ENCODE data around the gene WDPCP. TPM values are rescaled to one million over a fixed set of nuclear protein-coding genes. Genes with fewer than 3 reads are reported as not detected.

Gene WDPCP
- total RNA-seq, 2 donors from 2014 or later: 8.4 to 12.6 TPM

GRCh38 chr2:63257473-63257872 is 330.8 kb downstream of the WDPCP start:
- TF ChIP-seq CTCF (IDR thresholded peaks at IDR 0.05): no peak
- TF ChIP-seq POLR2A (IDR thresholded peaks at IDR 0.05): no peak
- no peak for TF ChIP-seq POLR2AphosphoS5 (IDR thresholded peaks at IDR 0.05)
- intact Hi-C loops (cut with DNase I): no loop called here
- 77% methylated on average over 2 of the region's 2 CpGs for WGBS
- H3K36me3 ChIP-seq: no peaks in the 10 kb centered on the region
- H3K4me3 ChIP-seq: no peak overlapping the region
- DNase-seq (ENCODE audit: low spot score): no peak
- no peaks in the 10 kb centered on the region for H3K9me3 ChIP-seq
- H3K4me1 ChIP-seq (replicated peaks): no peaks in the 10 kb centered on the region
- H3K27ac ChIP-seq: no peak overlapping the region
- no peaks in the 10 kb centered on the region for H3K27me3 ChIP-seq (replicated peaks; ENCODE audit: insufficient read depth)

GRCh38 chr2:63249161-63249560 is 339.1 kb downstream of the WDPCP start:
- Histone ChIP-seq H3K36me3 (no peaks in the 10 kb centered on the region), H3K9me3 (no peaks in the 10 kb centered on the region), H3K27me3 (replicated peaks; ENCODE audit: insufficient read depth) (no peaks in the 10 kb centered on the region), H3K4me3 (no peak overlapping the region), H3K27ac (no peak overlapping the region), H3K4me1 (replicated peaks) (no peaks in the 10 kb centered on the region)
- no peak for TF ChIP-seq CTCF (IDR thresholded peaks at IDR 0.05)
- TF ChIP-seq POLR2A (IDR thresholded peaks at IDR 0.05): no peak
- no peak for TF ChIP-seq POLR2AphosphoS5 (IDR thresholded peaks at IDR 0.05)
- intact Hi-C loops (cut with DNase I): no loop called here
- WGBS: 88% methylated on average over 2 of the region's 2 CpGs
- DNase-seq (ENCODE audit: low spot score): no peak

GRCh38 chr2:63242747-63243146 is 345.5 kb downstream of the WDPCP start:
- no peaks in the 10 kb centered on the region for H3K36me3 ChIP-seq
- H3K4me3 ChIP-seq: no peak overlapping the region
- 61% methylated on average over 1 of the region's 1 CpG for WGBS
- TF ChIP-seq POLR2AphosphoS5 (IDR thresholded peaks at IDR 0.05) (no peak), CTCF (IDR thresholded peaks at IDR 0.05) (no peak), POLR2A (IDR thresholded peaks at IDR 0.05) (no peak)
- no peaks in the 10 kb centered on the region for H3K27me3 ChIP-seq (replicated peaks; ENCODE audit: insufficient read depth)
- H3K9me3 ChIP-seq: no peaks in the 10 kb centered on the region
- DNase-seq (ENCODE audit: low spot score): no peak
- H3K27ac ChIP-seq: no peak overlapping the region
- no peaks in the 10 kb centered on the region for H3K4me1 ChIP-seq (replicated peaks)
- intact Hi-C loops (cut with DNase I): no loop called here

GRCh38 chr2:63225964-63226686 is 362.2 kb downstream of the WDPCP start:
- Histone ChIP-seq H3K27ac (no peak overlapping the region), H3K36me3 (no peaks in the 10 kb centered on the region), H3K9me3 (no peaks in the 10 kb centered on the region), H3K27me3 (replicated peaks; ENCODE audit: insufficient read depth) (no peaks in the 10 kb centered on the region), H3K4me1 (replicated peaks) (no peaks in the 10 kb centered on the region), H3K4me3 (no peak overlapping the region)
- DNase-seq (ENCODE audit: low spot score): no peak
- intact Hi-C loops (cut with DNase I): no loop called here
- WGBS: 43% methylated on average over 1 of the region's 1 CpG
- TF ChIP-seq CTCF (IDR thresholded peaks at IDR 0.05) (no peak), POLR2A (IDR thresholded peaks at IDR 0.05) (no peak), POLR2AphosphoS5 (IDR thresholded peaks at IDR 0.05) (no peak)
